Endothelial cell of umbilical vein (primary cell): ENCODE measurements around the gene SRCAP.

ENCODE experiments used
- EZH2 ChIP-seq: IDR thresholded peaks from 2 replicates; pipeline ENCODE4 v1.6.1; 2012; ENCODE audit warnings: borderline replicate concordance, low read depth, mild to moderate bottlenecking, moderate library complexity, low read length, inconsistent platforms; ENCODE audit not compliant: severe bottlenecking
- FOS ChIP-seq: IDR thresholded peaks from 2 replicates; pipeline ENCODE4 v1.6.1; 2011; ENCODE audit warnings: mild to moderate bottlenecking, low read length, moderate library complexity, borderline replicate concordance; ENCODE audit not compliant: insufficient read depth
- GATA2 ChIP-seq: IDR thresholded peaks from 2 replicates; pipeline ENCODE4 v1.7.0; 2011; ENCODE audit warnings: low read depth, mild to moderate bottlenecking, moderate library complexity, mixed read lengths, low read length; ENCODE audit not compliant: insufficient read length, insufficient read depth
- POLR2A ChIP-seq: IDR thresholded peaks from 2 replicates; pipeline ENCODE4 v1.6.1; 2012; ENCODE audit warnings: low read depth, mild to moderate bottlenecking, control low read depth, low read length
- TF ChIP-seq, protein P1 (sequence below): IDR thresholded peaks from 2 replicates; pipeline ENCODE4 v1.6.1; 2011; ENCODE audit not compliant: insufficient read depth, insufficient read length
- TF ChIP-seq, protein P2 (sequence below), 2 donors: IDR thresholded peaks; 1 replicate in 1 of 2; 2 replicates in 1 of 2; pipeline ENCODE4 v1.5.1; 2011; ENCODE audit warnings: low read length in 2 of 2, mild to moderate bottlenecking in 2 of 2, moderate library complexity in 2 of 2, control low read depth in 1 of 2, inconsistent platforms in 1 of 2, low read depth in 1 of 2; ENCODE audit not compliant: insufficient read depth in 1 of 2; ENCODE audit errors: extremely low read depth in 1 of 2

DNA sequence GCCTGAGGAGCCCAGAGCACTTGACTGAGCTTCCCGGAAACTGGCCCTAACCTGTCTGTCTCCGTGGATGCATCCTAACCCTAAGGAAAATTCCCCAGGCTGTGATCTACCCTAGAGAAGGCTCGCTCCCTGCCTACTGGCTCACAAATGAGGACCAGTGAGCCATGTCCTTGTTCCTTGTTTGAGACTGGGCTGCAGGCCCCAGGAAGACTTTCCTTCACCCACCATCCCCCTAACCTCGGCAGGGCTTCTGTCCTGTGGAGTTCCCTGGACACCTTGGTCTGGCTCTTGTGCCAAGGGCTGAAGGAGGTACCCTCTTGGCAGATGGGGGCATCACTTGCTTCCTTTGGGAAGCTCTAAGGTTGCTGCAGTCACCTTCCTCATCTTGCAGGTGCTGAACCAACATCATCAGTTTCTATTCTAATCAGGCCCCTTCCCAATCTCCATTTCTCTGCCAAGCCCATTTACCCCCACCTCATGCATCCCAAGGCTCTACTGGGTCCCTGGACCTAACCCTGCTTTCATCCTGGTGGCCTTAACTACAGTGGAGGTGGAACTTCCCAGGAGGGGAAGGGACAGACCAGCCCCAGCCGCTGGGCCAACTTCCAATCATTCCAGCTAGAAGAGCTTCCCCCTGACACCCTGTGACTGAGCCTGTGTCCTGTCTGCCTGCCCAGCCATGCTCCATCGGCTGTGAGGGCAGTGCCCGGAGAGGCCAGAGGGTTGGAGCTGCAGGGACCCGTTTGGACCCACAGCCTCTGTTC lies 75.6 kb downstream of the SRCAP start:
- no peak for TF ChIP-seq FOS
- TF ChIP-seq, protein P1, sequence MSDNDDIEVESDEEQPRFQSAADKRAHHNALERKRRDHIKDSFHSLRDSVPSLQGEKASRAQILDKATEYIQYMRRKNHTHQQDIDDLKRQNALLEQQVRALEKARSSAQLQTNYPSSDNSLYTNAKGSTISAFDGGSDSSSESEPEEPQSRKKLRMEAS: no peak
- TF ChIP-seq EZH2: no peak
- no peak for TF ChIP-seq GATA2
- TF ChIP-seq POLR2A: no peak
- TF ChIP-seq, protein P2, sequence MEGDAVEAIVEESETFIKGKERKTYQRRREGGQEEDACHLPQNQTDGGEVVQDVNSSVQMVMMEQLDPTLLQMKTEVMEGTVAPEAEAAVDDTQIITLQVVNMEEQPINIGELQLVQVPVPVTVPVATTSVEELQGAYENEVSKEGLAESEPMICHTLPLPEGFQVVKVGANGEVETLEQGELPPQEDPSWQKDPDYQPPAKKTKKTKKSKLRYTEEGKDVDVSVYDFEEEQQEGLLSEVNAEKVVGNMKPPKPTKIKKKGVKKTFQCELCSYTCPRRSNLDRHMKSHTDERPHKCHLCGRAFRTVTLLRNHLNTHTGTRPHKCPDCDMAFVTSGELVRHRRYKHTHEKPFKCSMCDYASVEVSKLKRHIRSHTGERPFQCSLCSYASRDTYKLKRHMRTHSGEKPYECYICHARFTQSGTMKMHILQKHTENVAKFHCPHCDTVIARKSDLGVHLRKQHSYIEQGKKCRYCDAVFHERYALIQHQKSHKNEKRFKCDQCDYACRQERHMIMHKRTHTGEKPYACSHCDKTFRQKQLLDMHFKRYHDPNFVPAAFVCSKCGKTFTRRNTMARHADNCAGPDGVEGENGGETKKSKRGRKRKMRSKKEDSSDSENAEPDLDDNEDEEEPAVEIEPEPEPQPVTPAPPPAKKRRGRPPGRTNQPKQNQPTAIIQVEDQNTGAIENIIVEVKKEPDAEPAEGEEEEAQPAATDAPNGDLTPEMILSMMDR (IDR thresholded peaks at IDR 0.05; ENCODE audit: extremely low read depth in 1 of 2, insufficient read depth in 1 of 2, low read depth in 1 of 2, low read length in 2 of 2): no peak
